Activated CD8-positive, alpha-beta memory T cell treated with anti-CD3 and anti-CD28 coated beads, Interleukin-2, amount 50 U/mL, for 1 hour (primary cell): Measurements from ENCODE around the gene ZDHHC11.
"Not testable (repeated sequence)": the region's sequence is repeated elsewhere in the genome, so short reads cannot be mapped to it uniquely, and the experiment has no call there.

Experiments used
- DNase-seq: peaks from one replicate; pipeline ENCODE4 v3.0.0-alpha.2; 2020; ENCODE audit errors: extremely low read depth

Gene ZDHHC11

DNA sequence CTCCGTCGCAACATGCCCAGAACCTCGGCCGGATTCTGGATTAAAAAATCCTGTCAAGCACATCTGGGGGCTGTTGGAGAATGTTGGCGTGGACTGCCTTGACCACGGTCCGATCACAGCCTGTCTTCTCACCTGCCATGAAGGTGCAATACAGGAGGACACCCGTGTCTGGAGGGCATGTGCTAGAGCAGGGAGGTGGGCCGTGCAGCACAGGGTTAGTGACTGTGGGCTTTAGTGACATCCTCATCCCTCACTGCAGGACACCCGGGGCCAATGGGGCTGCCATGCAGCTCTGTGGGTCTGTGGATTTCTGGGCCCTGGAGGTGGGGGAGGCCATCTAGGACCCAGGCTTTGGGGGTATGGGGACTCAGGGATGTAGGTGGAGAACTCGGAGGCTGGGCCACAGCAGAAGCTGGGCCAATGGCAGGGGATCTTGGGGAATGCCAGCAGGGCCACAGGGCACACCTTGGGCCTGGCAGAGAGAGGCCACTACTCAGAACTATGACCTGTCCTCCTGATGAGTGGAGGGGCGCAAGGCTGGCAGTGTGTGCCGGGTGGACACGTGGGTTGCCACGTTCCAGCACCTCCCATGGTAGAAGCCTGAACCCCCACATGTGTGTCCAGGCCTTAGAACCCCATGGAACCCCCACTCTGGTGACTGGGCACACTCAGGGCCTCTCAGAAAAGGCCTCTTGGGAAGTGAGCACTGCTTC, 89.6 kb downstream of the ZDHHC11 start:
- DNase-seq = no peak

DNA sequence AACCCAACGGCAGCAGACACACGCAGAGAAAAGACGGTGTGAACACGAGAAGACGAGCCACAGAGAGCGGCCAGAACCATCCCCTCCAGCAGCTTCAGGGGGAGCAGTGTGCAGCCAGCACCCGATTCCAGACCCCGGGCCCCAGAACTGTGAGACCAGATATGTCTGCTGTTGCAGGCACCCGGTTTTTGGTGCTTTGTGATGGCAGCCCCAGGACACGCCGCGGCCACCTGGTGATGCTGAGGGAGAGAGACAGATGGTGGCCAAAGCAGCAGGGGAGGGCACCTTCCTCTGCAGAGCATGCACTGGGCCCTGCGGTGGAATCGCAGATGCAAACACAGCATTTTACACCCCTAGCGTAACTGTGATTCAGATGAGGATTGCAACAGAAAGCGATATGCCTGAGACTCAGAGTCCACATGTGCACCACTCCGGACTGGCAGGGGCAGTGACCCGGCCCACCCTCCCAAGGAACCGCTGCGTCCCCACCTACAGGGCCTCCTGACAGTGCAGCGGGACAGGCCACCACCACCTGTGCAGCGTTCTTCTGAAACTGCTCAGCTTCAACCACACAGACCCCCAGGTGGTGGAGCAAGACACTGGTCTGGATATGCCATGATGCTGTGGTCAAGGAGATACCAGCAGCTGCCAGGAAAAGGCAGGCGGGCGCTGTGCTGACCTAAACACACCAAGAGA, 90.3 kb downstream of the ZDHHC11 start:
- DNase-seq = no peak

DNA sequence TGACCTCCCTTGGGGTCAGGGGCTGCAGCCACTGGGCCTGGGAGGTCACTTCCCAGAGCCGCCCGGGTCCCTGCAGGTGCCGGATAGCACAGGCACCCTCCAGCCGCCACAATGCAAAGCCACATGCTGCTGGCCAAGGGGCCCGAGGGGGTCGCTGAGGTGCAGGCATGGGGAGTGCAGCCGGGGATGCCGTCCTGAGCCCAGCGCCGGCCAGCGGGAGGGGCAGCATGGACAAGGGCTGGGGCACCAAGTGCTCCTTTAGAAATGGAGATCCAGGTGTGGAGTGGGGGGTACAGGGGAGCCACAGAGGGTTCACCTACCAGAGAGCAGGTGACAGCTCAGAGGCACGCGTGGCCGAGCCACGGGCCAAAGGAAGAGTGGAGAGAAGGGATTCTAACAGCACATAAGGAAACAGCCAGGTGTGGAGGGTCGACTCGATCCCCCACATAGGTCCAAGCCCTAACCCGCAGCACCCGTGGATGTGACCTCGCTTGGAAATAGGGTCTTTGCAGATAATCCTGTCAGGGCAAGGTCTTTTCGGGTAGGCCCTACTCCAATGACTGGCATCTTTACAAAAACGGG, 90.9 kb downstream of the ZDHHC11 start:
- DNase-seq = no peak

- peak; percentile 16 for DNase-seq
Observed at GRCh38 chr5:759111-759751, 91.6 kb downstream of the ZDHHC11 start.

- DNase-seq = no peak
Observed at GRCh38 chr5:758698-759053, 92.1 kb downstream of the ZDHHC11 start.

- no peak for DNase-seq
Observed at GRCh38 chr5:757931-758697, 92.7 kb downstream of the ZDHHC11 start.

GRCh38 chr5:757346-757930, 93.3 kb downstream of the ZDHHC11 start:
- DNase-seq = no peak

- no peak for DNase-seq
Observed at GRCh38 chr5:756865-757345, 93.9 kb downstream of the ZDHHC11 start.

DNA sequence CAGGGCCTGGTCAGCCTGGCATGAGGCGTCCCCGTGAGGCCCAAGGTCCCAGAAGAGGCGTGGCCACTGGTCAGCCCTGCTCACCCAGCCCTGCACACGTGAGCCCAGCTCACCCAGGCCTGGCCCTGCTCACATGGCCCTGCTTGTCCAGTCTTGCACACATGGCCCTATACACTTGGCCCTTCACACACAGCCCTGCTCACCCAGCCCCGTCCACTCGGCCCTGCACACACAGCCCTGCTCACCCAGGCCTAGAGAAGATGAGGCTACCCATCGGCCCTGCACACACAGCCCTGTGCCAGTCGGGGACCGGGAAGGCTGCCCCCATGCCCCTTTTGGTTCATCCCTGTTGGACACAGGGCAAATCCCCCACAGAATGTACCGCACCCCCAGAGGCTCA, 94.6 kb downstream of the ZDHHC11 start:
- no peak for DNase-seq

- not testable (repeated sequence) for DNase-seq
Observed at GRCh38 chr5:754143-754632, 96.6 kb downstream of the ZDHHC11 start.

- not testable (repeated sequence) for DNase-seq
Observed at GRCh38 chr5:753567-754142, 97.1 kb downstream of the ZDHHC11 start.

- DNase-seq = not testable (repeated sequence)
Observed at GRCh38 chr5:752532-753115, 98.2 kb downstream of the ZDHHC11 start.

DNA sequence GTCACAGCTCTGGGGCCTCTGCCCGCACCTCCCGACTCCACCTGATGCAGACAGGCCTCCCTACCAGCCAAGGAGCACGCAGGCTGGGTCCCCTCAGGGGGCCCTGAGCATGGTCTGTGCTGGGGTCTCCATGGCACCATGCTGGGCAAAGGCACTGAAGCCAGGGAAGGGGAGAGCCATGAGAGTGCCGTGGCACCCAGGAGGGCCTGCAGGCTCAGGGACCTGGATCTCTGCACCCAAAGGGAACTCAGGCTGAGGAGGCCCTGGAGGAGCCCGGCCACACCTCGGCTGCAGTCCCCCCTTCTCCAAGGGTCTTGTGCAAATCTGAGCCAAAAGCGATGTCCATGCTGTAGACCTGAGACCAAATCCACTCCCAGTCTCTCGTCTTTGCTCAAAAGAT, 98.8 kb downstream of the ZDHHC11 start:
- not testable (repeated sequence) for DNase-seq

DNA sequence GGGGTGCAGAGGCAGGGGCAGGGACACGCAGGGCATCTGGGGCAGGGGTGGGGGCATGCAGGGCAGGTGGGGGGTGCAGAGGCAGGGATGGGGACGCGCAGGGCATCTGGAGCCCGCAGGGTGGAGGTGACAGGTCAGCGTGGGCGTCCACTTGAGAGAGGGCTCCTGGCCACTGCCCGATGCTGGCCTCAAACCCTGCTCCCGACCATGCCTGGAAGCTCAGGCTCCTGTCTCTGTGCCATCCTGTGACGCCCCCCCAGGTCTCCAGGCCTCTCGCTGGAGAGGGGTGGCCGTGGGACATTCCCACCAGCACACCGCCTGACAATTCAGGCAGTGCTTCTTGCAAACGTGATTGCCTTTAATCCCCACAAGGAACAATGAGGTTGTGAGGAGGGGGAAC, 99.3 kb downstream of the ZDHHC11 start:
- no peak for DNase-seq

GRCh38 chr5:750226-750625, 100.6 kb downstream of the ZDHHC11 start:
- DNase-seq = not testable (repeated sequence)

- DNase-seq = no peak
Observed at GRCh38 chr5:749101-749670, 101.6 kb downstream of the ZDHHC11 start.

DNA sequence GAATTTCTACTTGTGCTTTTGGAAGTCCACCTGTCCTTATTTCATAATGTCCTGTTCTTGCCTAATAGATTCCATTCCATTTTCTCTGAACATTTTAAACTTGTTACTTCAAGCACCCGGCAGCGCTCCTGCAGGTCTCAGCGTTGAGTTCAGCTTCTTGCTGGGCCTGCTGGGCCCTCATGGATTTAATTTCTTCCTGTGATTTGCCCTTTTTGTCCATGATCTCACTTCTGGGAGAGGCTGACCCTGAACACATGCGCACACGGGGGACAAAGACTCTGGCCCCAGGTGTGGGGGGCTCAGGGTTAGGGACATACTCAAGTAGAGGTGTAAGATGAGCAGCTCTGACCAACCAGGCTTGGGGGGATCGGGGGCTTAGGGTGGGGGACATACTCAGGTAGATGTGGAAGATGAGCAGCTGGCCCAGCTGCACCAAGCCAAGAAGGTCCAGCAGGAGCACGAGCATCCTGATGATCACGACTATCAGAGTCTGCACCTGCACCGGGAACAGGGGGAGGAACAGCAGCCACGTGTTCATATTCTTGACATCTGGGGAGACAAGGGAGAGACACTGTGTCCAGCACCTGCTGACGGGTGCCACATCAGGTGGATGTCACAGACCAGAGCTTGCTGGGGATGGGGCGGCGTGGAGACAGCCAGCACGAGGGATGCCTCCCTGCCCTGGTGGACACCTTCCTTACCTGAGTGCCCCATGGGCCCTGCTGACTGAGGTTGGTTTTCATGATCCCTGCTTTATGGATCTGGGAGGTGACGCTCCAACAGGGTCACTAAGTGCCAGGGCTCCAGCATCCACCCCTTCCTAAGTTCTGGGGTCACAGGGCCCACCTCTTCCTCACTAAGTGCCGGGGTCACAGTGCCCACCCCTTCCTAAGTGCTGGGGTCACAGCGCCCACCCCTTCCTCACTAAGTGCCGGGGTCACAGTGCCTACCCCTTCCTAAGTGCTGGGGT, 102.5 kb downstream of the ZDHHC11 start:
- DNase-seq = not testable (repeated sequence)

- DNase-seq = not testable (repeated sequence)
Observed at GRCh38 chr5:747303-747844, 103.4 kb downstream of the ZDHHC11 start.
